NCI-H2107 treated with DMSO at 0.1 percent for 48 hours (cell line): ENCODE measurements around the gene LPIN2.
A peak's percentile ranks its signal among the peaks of the same experiment; 100 is the strongest.
"Not testable (repeated sequence)": the region's sequence is repeated elsewhere in the genome, so short reads cannot be mapped to it uniquely, and the experiment has no call there.

Experiments used
- DNase-seq: peaks from one replicate; lab custom pipeline; 2025; ENCODE audit not compliant: unreplicated experiment; lab: John Stamatoyannopoulos, UW

The LPIN2 gene

GRCh38 chr18:3013024-3013804 is at the start of gene LPIN2:
Gene LPIN2 (minus strand): TSS chr18:3013144. CDS start chr18:2960840, 52,304 bp downstream.
- peak; percentile 64 for DNase-seq

- no peak for DNase-seq
Measured at GRCh38 chr18:3061581-3062312, 48.8 kb upstream of the LPIN2 start.

- DNase-seq = no peak
Measured at GRCh38 chr18:3060667-3061580, 48.0 kb upstream of the LPIN2 start.

- DNase-seq = no peak
Measured at GRCh38 chr18:3059272-3059671, 46.3 kb upstream of the LPIN2 start.

- DNase-seq = no peak
Measured at GRCh38 chr18:3058328-3059191, 45.6 kb upstream of the LPIN2 start.

GRCh38 chr18:3057526-3057925 is 44.6 kb upstream of the LPIN2 start:
- no peak for DNase-seq

GRCh38 chr18:3056311-3056710 is 43.4 kb upstream of the LPIN2 start:
- no peak for DNase-seq

GRCh38 chr18:3055816-3056215 is 42.9 kb upstream of the LPIN2 start:
- DNase-seq = no peak

- DNase-seq = no peak
Measured at GRCh38 chr18:3055186-3055728, 42.3 kb upstream of the LPIN2 start.

GRCh38 chr18:3054780-3055179 is 41.8 kb upstream of the LPIN2 start:
- DNase-seq = no peak

GRCh38 chr18:3054214-3054613 is 41.3 kb upstream of the LPIN2 start:
- no peak for DNase-seq

- DNase-seq = no peak
Measured at GRCh38 chr18:3053081-3053480, 40.1 kb upstream of the LPIN2 start.

- no peak for DNase-seq
Measured at GRCh38 chr18:3052411-3052758, 39.4 kb upstream of the LPIN2 start.

GRCh38 chr18:3051718-3052410 is 38.9 kb upstream of the LPIN2 start:
- DNase-seq = peak; percentile 14

- DNase-seq = not testable (repeated sequence)
Measured at GRCh38 chr18:3049897-3050454, 37.0 kb upstream of the LPIN2 start.

- no peak for DNase-seq
Measured at GRCh38 chr18:3048820-3049349, 35.9 kb upstream of the LPIN2 start.

- no peak for DNase-seq
Measured at GRCh38 chr18:3048121-3048520, 35.2 kb upstream of the LPIN2 start.

- no peak for DNase-seq
Measured at GRCh38 chr18:3046216-3046808, 33.4 kb upstream of the LPIN2 start.
